ENCODE measurements around the gene RPL31.

RPL31 gene

DNA sequence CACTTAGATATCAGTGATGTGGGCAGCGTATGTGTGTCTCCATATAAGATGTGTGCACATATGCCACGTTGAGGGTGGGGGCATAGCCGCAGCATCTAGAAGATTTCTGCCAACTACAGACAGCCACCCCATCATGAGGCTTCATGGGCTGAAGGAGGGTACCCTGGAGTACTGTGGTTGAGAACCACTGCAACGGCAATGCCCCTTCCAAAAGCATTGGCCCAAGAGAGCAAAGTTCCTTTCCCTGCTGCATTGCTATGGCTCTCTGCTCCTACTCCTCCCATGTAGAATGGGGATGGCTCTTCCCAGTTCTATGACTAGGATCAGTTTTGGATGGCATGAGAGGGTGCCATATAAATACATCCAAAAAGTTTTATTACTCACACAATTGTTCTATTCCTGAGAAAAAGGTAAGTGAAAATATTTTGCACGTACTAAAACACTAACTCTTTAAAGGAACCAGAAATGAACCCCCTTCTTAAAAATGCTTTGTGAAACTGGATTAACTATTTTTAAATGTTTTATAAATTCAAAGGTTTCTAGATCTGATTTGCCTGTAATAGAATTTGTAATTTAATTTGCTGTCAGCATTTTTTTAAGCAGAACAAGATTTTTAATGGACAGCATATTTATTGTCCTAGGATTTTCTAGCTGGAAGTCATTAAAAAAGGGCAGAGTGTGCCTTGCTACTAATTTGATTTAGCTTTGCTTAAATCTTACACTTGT, 4.4 kb upstream of the RPL31 start:
- no peak for DNase-seq

DNA sequence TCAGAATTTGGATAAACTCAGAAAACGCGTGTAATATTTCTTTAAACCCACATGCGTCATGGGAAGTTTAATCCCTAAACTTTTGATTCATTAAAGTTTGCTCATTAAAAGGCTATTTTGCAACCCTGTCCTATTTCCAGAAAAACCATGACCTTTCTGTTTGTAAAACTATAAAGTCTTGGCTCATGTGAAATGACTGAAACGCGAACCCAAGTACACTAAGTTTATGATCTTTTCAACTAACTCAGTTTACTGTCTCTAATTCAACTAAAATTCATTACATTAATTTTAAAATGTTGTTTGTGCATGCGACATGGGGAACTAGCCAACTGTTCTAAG, 3.9 kb upstream of the RPL31 start:
- DNase-seq = no peak

DNA sequence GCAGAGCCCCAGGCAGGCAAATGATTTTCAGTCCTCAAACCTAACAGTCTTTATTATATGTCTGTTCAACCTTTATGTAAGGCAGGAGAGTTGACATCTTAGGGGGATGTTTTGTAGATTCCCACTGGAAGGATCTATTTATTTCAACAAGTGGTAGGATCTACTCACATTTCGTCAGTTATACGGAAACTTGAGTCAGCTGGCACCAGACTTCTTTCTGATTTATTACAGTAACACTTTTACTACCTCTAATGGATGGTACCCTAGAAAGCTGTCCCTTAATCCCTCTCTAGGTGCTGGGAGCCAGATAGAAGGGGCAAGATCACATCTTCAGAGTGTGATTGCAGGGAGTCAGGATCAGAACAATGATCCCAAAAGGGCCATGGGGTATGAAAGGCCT, 2.1 kb upstream of the RPL31 start:
- no peak for DNase-seq

DNA sequence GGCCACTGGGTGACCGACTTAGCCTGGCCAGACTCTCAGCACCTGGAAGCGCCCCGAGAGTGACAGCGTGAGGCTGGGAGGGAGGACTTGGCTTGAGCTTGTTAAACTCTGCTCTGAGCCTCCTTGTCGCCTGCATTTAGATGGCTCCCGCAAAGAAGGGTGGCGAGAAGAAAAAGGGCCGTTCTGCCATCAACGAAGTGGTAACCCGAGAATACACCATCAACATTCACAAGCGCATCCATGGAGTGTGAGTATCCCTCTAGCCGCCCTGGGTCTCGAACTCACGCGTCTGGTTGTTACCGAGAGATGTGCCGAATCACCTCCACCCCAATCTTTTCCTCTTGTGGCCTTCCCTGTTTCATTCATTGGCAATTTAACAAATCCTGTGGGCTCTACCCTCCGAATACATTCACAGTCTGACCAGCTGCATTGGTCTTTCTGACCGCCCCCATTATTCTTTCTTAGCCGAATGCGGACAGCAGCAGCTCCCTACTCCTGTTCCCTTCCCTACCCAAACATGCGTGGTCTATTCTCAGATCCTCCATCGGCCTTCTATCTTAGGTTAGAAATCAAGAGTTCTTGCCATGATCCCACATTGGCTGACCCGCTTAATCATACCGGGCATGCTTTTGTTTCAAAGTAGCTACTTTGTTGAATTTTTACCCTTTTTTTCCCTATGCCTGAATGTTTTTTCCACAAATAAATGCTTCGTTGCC, 631 bp downstream of the RPL31 start:
- no peak for DNase-seq

DNA sequence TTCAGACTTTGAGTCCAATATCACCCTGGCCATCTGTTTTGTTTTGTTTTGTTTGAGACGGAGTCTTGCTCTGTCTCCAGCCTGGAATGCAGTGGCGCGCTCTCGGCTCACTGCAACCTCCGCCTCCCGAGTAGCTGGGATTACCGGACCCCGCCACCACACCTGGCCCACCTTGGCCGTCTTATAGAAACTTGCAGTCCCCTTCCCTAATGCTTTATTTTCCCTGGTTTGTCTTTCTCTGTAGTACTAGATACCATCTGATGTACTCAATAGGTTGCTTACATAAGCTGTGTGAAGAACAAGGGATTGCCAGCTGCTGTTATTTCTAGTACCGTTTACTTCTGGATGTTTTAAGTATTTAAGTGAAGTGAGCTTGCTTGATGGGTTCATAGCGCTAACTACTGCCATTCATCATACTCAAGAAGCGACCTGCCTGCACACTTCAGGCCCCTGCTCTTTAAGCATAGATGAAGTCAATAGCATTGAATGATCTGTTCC, 1.2 kb downstream of the RPL31 start:
- no peak for DNase-seq

DNA sequence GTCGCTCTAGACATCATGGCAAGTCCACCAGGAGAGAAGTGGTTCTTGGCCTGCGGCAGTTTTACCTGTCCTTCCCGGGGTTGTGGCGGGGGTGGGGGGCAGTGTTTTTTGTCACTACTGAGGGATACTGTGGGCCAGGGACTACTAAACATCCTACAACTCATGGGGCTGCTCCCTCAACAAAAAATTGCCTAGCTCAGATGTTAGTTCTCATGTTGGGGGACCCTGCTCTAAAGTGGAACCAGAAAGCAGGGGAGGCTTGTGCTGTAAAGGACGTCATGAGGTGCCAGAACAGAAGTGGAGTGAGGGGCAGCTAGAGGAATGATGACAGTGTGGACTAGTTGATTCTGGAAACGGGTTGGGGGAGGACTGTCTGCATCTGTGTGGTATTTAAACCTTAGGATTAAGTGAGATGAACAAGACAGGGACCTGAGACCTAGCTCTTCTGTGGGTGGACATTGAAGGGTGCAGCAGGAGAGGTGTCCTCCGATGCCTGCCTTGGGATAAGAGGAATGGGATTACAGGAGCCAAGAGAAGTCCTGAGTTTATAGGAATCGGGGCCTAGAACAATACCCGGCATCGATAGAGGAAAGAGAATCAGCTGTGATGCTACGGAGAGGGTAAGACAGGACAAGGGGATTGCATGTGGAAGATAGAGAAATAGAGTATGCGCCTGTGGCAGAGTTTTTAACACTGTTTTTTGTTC, 2.7 kb downstream of the RPL31 start:
- no peak for DNase-seq

DNA sequence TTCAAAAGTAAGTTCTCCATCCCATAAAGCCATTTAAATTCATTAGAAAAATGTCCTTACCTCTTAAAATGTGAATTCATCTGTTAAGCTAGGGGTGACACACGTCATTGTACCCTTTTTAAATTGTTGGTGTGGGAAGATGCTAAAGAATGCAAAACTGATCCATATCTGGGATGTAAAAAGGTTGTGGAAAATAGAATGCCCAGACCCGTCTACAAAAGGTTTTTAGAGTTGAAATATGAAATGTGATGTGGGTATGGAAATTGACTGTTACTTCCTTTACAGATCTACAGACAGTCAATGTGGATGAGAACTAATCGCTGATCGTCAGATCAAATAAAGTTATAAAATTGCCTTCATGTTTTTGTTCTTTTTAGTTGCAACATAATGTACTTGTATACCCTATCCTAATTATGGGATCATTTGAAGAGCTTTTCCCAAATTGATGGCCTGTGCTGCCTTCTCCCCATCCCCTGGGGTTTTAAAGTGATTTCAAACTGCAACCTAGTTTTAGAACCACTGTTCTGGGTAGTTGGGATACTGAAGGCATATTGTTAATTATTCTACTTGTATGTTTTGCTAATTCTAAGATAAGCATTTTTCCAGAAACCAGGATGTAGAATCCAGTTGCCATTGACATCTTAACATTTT, 4.1 kb downstream of the RPL31 start:
- DNase-seq = no peak

DNA sequence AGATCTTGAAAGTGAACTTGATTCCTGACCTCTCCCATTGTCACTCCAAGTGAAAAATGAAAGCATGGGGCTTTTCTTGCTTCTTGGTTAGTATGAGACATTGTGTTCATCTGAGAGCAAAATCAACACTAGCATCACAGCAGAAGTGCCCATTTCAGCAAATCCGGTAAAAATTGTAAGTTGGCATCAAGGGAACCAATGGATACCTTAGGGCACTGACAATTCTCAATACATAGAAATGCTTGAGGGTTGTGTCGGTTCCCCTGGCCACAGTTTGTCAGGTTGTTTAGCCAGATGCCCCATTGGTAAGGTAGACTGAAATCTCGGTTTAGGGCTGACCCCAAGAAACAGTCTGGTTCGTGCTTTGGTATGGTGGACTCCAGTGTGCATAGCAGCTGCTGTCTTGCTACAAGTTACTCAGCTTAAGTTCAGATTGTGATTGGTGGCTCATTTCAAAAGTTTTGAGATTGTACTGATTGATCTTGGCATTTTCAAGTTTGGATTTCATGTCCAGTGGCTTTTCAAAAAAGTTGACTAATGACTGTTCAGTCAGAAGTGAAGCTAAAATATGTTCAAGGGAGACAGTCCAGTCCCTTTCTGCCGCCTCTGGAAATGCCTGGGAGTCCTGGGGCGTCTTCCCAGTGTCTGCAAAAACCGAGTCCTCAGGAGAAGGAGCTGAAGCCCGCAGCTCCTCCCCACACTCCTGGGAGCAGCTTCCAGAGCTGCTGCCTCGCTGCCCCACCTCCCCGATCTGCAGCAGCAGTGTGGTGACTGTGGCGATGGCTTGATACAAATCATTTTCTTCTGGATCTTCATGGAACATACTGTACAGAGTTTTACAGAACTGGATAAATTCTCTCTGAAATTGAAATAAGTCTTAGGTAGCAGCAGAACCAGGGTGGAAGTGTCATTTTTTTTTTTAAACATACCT, 5.6 kb downstream of the RPL31 start:
- DNase-seq = no peak

DNA sequence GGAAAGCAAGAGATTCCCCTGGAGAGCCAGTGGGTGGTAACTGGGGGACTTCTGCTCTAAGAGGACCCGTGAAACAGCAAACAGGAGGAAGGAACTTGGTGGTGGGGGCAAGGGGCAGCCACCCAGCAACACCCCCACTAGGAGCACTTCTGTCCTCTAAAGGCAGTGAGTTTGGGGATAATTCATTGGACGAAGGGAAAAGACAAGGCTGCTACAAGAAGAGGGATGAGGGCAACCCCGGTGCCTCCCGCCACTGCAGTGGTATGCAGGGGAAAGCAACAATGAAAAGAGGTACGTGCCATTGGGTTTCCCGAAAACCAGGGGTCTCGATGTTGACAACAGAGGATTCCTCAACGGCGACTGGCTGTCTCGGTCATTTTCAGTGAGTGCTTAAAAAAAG, 9.1 kb downstream of the RPL31 start:
- DNase-seq = no peak

DNA sequence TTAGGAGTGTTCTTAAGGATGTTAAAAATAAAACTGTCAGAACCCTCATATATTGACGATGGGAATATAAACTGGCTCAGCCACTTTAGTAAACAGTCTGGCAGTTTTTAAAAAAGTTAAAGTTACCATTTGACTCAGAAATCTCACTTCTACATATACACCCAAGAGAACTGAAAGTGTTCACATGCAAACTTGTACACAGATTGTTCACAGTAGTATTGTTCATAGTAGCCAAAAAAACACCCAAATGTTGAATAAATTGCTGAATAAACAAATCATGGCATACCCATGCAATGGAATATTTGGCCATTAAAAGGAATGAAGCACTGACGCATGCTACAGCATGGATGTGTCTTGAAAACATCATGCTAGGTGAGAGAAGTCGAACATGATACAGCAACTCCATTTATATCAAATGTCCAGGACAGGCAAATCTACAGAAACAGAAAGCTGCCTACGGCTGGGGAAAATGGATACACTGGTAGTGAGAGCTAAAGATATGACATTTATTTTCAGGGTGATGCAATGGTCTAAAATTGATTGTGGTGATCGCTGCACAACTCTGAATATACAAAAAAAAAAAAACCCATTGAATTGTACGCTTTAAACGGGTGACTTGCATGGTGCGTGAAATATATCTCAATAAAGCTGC, 10.1 kb downstream of the RPL31 start:
- DNase-seq = no peak

DNA sequence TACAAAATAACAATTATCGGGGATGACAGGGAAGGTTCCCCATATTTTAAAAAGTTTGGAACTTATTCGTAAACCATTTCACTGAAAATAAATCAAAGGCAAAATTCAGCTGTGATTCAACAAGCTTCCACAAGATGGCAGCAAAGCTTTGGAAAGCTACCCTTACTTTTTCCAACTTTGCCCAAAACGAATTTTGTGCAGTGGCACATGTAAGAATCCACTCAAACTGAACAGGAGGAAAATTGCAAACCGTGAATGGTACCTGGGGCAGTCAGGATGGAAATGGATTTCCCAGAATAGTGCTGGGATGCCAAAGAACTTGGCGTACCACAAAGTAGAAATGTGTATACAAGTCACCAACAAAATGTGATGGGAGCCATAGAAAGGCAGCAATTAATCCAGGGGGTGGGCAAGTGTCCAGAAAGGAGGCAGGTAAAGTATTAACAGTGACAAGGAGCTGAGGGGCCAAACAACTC, 10.7 kb downstream of the RPL31 start:
- peak; percentile 32 to 42 for DNase-seq

DNA sequence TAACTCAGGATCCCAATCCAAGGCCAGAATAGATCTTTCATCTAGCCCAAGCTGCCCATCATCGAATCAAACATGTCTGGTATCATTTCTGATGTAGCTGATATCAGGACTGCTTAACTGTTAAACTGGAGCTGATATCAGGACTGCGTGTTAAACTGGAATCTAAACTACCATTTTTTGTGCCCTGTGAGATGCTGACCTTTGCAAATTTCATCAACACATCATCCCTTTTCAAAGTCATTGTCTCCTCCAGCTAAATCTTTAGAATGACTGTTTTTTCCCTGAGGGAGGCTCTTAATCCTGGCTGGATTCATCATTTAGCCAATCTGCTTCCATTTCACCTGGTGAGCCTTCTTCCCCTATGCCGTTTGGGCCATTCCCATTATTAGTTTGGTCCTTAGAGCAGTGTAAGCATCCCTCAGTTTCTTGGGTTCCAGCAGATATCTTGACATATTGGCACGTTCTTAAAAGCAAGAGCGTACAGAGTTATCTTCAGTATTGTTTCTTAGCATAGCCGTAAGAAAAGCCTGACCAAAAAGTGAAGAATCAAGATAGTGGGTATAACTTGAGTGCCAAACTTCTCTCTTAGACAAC, 12.3 kb downstream of the RPL31 start:
- no peak for DNase-seq

DNA sequence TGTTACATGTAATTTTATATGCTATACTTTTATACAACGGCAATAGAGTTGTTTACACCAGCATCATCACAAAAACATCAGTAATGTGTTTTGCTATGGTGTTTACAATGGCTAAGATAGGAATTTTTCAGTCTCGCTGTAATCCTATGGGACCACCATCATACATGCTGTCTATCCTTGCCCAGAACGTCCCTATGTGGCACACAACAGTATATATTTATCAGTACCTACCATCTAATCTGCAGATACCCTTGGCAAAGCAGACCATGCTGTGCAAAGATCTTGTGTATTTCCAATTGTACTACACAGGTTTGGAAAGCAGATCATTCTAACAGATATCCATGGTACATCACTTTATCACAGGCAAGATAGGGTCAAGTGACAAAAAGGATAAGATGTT, 15.3 kb downstream of the RPL31 start:
- no peak for DNase-seq

DNA sequence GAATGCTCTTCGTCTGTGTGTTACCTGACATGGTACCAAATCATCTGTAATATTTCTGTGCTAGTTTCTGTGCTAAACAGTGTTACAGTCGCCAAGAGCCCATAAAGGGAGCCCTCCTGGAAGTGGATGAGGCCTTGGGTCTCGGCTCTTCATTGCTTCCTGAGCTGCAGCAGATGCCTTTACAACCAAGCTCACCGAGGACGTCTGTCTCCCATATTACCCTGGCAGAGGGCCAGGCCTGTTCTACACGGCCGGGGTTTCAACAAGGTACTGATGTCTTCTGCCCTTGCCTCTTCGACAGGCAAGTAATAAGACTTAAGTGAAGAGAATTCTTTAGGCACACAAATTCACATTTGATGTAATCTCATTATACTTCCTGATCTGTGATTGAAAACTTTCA, 16.8 kb downstream of the RPL31 start:
- DNase-seq = no peak

DNA sequence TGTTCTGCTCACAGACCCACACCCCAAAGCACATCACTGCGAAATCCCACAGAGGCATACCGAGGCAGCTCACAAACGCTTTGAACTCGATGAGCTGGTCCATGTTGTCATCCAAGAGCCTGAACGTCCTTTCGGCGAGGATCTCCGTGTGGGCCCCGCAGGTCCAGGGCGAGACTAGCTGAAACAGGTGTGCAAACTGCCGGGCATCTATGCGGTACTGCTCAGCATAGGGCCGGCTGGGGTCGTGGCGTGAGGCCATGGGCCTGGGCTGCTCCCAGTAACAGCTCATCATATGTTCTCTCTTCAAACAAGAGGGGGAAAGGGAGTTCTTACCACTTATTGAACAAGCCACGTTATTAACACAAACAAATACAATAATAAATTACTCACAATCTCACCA, 20.1 kb downstream of the RPL31 start:
- no peak for DNase-seq

DNA sequence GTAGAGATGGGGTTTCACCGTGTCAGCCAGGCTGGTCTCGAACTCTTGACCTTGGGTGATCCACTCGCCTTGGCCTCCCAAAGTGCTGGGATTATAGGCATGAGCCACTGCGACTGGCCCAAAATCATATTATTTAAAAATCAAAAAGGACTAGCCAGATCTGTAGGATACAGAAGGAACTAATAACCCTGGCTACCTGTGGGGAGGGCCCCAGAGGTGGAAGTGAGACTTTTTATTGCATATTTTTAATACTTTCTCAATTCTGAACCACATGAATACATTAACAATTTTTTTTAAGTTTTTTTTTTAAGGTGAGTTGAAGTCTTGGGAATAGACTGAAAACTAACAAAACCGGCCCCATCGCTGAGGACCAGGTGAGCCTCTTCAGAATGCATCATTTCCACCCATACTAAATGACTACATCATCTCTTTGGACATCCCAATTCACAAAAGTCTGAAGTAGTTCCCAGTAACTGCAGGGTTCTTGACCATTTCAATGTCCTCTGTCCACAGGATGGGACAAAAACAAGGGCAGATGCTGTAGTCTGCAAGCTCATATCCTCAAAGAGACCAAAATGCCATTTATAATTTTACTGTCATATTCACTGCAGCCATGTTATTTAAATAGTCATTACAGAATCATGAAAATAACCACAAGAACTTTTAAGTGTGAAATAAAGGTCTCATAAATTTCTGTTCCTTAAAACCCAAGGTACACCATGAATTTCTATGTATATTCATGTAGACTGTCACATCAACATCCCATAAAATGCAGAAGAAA, 21.4 kb downstream of the RPL31 start:
- no peak for DNase-seq

DNA sequence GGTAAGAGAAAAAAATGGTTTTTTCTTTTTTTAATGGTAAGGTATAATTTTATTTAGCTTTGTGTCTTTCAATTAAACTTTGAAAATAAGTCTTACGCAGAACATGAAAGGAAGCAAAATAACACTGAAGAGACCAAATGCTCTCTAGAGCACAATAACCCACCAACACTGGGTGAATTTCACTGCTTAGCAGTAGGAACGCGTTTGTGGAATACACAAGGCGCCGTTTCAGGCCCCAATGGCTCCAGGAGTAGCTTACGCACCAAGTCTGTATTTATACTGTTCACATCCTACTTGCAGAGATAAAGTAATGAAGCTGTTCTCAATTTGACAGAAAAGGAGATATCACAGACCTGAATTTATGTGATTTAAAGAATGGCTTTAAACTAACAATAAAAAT, 23.5 kb downstream of the RPL31 start:
- DNase-seq = no peak

DNA sequence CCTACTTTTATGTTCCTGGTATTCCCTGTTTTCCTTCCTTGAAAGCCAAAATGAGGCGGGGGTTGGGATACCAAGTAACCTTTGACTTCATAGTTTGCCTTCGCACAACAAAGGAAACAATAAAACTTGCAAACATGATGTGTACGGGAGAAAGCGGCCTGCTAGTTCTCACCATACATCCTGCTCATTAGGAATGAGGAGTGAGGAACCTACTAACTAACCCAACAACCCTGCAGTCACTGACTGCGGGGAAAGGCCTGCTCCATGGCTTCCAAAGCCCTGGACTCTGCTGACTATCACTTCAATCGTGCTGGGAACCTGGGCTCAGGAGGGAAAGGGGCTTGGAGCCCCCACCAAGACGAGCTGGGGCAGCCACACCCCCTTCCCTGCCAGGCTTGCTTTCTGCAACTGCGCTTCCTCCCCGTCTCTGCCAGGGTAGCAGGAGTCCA, 24.2 kb downstream of the RPL31 start:
- no peak for DNase-seq

DNA sequence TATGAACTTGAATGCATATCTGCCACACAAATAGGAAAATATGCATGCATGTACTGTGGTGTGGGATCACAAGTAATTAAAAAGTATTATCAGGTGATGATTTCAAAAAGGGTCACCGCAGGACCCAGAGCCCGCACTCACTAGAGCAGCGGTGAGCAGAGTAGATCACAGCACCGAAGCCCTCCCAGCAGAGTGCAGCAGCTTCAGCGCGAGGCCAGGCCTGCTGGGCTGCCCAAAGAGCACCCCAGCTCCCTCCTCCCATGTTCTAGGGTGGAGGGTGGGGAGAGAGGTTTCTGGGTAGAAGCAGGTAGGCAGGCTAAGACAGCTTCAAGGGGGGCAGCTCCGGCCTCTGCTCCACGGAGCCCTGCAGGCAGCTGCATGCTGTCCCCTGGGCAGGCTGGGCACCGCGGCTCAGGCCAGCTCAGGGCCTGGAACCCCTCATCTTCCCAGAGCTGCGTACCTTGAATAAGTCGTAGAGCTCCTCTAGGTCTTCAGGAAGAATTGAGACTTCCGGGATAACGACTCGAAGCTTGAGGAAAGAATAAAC, 24.9 kb downstream of the RPL31 start:
- DNase-seq = no peak

DNA sequence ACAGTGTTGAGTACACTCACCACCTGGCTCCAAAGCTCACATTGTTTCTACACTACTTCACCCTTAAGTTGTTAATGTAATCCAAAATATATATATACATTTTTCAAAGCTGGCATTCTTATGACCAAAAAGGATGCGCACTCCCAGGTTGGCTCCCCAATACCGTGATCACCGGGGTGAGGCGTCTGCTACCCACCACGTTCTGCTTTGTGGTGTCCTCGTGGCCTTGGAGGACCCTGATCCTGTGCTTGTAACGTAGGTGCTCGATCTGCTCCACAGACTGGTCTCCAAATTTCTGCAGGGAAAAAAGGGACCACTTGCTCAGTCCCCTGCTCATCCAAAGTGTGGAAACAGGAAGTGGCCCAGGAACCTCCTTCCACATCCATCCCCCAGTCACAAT, 25.8 kb downstream of the RPL31 start:
- DNase-seq = no peak
